ENCODE data around the gene AK3. TPM values are rescaled to one million over a fixed set of nuclear protein-coding genes. Genes with fewer than 3 reads are reported as not detected.
A peak's percentile ranks its signal among the peaks of the same experiment; 100 is the strongest.

Gene AK3
- total RNA-seq, 1 donor from 2014 or later = 40.4 TPM

DNA sequence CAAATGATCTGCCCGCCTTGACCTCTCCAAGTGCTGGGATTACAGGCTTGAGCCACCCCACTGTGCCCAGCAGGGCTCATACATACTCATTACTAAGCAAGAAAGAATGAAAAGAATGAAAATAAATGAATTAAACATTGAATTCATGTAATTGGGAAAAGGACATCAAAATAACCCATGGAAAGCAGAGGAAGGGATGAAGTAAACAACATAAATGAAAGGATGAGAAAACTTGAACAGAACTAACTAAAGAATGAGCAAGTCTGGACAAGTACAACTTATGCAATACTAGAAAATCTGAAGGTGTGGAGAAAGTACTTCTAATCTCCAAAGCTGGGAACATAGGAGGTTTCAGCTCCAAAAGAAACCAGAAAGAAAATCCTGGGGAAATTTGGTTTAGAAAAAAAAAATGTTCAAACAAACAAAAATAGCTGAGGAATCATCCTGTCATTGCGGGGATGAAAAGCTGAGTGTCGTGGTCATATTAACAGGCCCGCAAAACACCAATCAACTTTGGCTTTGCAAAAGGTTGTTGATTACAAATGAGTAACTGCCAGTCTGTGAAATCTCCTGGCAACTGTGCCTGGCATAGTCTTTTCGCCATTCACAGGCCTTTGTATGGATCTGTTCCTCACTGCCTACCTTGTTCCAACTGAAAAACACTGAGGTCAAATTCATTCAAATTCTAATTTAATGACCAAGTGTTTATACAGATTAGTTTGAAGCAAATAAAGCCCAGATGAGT, 2.3 kb upstream of the AK3 start:
- intact Hi-C loops (cut with DNase I) = no loop called here
- no peak overlapping the region for H3K27ac ChIP-seq
- H3K4me3 ChIP-seq = no peak overlapping the region
- no peaks in the 10 kb centered on the region for H3K36me3 ChIP-seq
- no peak for TF ChIP-seq CTCF (IDR thresholded peaks at IDR 0.05)
- H3K27me3 ChIP-seq (ENCODE audit: low read depth) = no peaks in the 10 kb centered on the region
- ATAC-seq (no peak), DNase-seq (no peak)
- peaks cover 19% of the 10 kb centered on the region for H3K4me1 ChIP-seq
- H3K9me3 ChIP-seq = no peaks in the 10 kb centered on the region

- H3K27ac ChIP-seq = peak overlapping the region; percentile 94
- no peaks in the 10 kb centered on the region for H3K36me3 ChIP-seq
- no peaks in the 10 kb centered on the region for H3K9me3 ChIP-seq
- peak overlapping the region; percentile 98 for H3K4me3 ChIP-seq
- H3K27me3 ChIP-seq (ENCODE audit: low read depth) = no peaks in the 10 kb centered on the region
- H3K4me1 ChIP-seq = peaks cover 19% of the 10 kb centered on the region
- intact Hi-C loops (cut with DNase I) = no loop called here
- ATAC-seq = no peak
- no peak for TF ChIP-seq CTCF (IDR thresholded peaks at IDR 0.05)
- DNase-seq = no peak
Measured at GRCh38 chr9:4742246-4742645, 1.2 kb upstream of the AK3 start.

DNA sequence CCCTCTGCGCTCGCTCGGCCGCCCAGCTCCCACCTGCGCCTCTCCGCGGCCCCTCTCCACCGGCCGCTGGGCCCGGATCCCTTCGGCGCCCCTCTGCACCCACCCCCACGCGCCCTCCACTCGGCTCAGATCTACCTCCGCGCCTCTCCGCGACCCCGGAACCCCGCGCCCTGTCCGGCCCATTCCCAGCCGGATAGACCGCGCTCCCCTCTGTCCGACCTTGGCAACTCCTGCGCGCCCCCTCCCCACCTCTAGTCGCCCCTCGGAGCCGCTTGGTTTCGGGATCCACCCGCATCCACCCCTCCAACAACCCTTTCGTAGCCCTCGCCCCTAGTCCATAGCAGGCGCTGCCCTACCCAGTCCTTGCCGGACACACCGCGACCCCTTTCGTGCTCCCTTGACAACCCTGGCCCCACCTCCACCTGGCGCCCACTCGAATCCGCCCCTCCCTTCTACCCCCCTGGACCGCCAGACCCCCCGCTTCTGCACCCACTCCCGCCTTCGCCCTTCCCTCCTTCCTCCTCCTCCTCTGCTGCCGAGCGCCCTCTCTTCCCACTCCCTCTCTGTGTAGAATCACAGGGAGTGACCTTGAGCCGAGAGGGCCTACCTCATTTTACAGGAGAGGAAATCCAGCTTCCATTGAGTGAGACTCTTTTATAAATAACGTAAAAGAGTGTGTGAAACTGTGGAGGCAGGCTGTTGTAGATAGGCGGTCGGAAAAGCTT, 525 bp upstream of the AK3 start:
- ATAC-seq (peak; percentile 47 to 70), DNase-seq (no peak)
- peak overlapping the region; percentile 98 for H3K4me3 ChIP-seq
- TF ChIP-seq CTCF (IDR thresholded peaks at IDR 0.05) = peak; percentile 5
- no peaks in the 10 kb centered on the region for H3K27me3 ChIP-seq (ENCODE audit: low read depth)
- H3K4me1 ChIP-seq = peaks cover 19% of the 10 kb centered on the region
- no peaks in the 10 kb centered on the region for H3K9me3 ChIP-seq
- no peaks in the 10 kb centered on the region for H3K36me3 ChIP-seq
- intact Hi-C loops (cut with DNase I) = no loop called here
- H3K27ac ChIP-seq = peak overlapping the region; percentile 94

- Histone ChIP-seq H3K27ac (peak overlapping the region; percentile 94), H3K9me3 (no peaks in the 10 kb centered on the region), H3K27me3 (ENCODE audit: low read depth) (no peaks in the 10 kb centered on the region), H3K4me1 (peaks cover 19% of the 10 kb centered on the region), H3K4me3 (peak overlapping the region; percentile 98), H3K36me3 (no peaks in the 10 kb centered on the region)
- ATAC-seq = no peak
- intact Hi-C loops (cut with DNase I) = no loop called here
- DNase-seq = no peak
- TF ChIP-seq CTCF (IDR thresholded peaks at IDR 0.05) = no peak
Measured at GRCh38 chr9:4740388-4740637, 689 bp downstream of the AK3 start.

- no peaks in the 10 kb centered on the region for H3K36me3 ChIP-seq
- peaks cover 19% of the 10 kb centered on the region for H3K4me1 ChIP-seq
- peak overlapping the region; percentile 98 for H3K4me3 ChIP-seq
- TF ChIP-seq CTCF (IDR thresholded peaks at IDR 0.05) = no peak
- no peak for ATAC-seq
- peak overlapping the region; percentile 94 for H3K27ac ChIP-seq
- no peak for DNase-seq
- no peaks in the 10 kb centered on the region for H3K27me3 ChIP-seq (ENCODE audit: low read depth)
- intact Hi-C loops (cut with DNase I) = loop anchor here (10.0 kb wide), 1 partner anchor 65 kb away; the partner anchor contains the start of gene CDC37L1
- no peaks in the 10 kb centered on the region for H3K9me3 ChIP-seq
Measured at GRCh38 chr9:4739587-4740387, 1.2 kb downstream of the AK3 start.

Data from lower lobe of right lung (tissue), 2 donors.